ENCODE data around the gene CHID1. TPM values are rescaled to one million over a fixed set of nuclear protein-coding genes. Genes with fewer than 3 reads are reported as not detected.

CHID1 gene
- total RNA-seq, 1 experiment from 2014 or later: 36.8 TPM

DNA sequence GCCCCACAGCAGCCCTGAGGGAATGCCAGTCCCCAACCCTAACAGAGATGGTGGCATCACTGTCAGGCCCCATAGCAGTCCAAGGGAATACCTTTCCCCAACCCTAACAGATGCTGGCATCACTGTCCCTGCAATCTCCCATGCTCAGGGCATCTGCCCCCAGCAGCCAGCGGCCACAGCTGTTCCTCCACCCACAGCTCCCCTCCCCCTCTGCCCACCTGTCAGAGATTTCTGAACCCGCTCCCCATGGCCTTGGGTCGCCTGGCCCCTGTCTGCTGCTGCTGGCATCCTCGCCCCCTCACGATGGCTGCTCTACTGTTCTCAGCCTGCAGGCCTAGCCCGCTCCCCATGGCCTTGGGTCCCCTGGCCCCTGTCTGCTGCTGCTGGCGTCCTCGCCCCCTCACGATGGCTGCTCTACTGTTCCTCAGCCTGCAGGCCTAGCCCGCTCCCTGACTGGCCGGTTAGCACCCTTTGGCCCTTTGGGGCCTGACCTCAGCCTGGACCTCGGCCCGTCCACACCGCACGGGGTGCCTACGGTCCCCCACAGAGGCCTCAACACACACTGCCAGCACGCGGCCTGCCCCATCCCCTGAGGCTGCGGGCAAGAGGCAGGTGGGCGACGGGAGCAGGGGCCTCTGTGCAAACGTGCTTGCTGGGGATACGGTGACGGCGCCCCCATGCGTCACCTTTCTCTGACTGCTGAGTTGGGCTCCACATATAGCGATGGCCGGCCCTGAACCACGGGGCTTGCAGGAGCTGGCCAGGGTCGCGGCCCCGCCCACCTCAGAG lies 20.7 kb downstream of the CHID1 start:
- no peak for DNase-seq (ENCODE audit: extremely low read depth, low read depth)

DNA sequence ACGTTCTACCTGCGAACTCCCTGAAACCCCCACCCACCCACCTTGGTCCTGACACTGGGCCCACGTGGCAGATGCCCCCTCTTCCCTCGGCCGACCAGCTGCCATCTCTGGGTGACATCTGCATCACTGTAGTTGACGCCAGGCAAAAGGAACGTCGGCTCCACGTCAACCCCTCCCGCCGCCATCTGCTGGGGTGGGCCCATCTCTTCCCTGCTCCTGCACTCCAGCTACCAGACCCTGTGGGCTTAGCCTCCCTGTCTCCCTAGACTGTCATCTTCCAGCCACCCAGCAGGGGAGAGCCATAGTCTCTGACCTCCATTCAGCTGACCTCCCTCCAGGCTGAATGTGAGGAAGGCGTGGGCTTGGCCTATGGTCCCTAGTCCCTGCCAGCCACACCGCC lies 21.4 kb downstream of the CHID1 start:
- DNase-seq (ENCODE audit: extremely low read depth, low read depth): no peak

DNA sequence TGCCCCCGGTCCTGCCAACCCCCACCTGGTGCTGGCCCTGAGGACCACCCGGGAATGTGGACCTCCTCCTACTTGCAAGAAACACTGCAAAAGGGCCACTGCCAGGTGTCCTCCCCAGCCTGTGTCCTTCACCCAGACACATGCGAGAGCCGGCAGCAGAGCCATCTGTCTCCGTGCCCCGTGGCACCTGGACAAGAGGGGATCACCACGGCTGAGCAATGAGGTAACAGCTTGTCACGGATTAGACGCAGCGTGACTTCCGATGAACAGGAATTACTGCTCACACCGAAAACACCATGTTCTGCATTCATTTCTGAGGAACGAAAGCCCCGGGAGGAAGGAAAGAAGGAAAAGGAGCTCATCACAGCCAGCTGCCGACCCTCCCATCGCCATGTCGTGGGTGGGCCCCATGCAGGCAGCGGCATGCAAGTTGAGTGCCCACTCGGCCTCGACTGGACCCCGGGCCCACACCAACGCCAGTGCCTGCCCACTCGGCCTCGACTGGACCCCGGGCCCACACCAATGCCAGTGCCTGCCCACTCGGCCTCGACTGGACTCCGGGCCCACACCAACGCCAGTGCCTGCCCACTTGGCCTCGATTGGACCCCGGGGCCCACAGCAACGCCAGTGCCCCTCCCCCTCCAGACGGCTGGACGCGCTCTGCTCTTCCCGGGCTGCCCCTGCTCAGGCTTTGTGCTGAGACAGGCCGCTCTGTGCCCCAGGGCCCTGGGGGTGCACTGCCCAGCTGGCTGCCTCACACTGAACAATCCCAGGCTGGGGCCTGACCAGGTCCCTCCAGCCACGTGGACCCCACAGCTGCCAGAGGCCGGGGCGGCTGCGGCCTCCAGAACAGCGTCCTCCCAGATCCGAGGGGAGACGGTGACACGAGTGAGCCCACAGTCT lies 22.0 kb downstream of the CHID1 start:
- no peak for DNase-seq (ENCODE audit: extremely low read depth, low read depth)

GRCh38 chr11:887589-887988 lies 23.0 kb downstream of the CHID1 start:
- DNase-seq (ENCODE audit: extremely low read depth, low read depth): no peak

- no peak for DNase-seq (ENCODE audit: extremely low read depth, low read depth)
Measured at GRCh38 chr11:886568-886967, 24.0 kb downstream of the CHID1 start.

- DNase-seq (ENCODE audit: extremely low read depth, low read depth): no peak
Measured at GRCh38 chr11:884578-885070, 26.0 kb downstream of the CHID1 start.

DNA sequence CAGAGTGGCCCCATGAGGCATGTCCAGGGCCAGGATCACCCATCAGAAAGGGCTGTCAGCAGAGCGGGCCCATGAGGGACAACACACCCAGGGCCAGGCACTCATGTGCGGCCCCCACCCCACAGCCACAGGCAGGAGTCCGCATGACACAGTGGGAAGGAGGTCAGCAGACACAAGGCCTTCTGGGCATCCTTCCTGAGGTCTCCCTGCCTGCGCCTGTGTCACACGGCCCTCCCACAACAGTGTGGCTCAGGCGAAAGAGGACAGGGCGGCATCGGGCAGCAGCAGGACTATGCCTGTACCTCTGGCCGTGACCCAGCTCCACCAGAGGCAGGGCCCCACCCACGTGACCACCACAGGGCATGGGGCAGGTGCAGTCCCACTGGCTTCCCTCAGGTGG lies 27.1 kb downstream of the CHID1 start:
- DNase-seq (ENCODE audit: extremely low read depth, low read depth): no peak

- no peak for DNase-seq (ENCODE audit: extremely low read depth, low read depth)
Measured at GRCh38 chr11:882596-882995, 28.0 kb downstream of the CHID1 start.

DNA sequence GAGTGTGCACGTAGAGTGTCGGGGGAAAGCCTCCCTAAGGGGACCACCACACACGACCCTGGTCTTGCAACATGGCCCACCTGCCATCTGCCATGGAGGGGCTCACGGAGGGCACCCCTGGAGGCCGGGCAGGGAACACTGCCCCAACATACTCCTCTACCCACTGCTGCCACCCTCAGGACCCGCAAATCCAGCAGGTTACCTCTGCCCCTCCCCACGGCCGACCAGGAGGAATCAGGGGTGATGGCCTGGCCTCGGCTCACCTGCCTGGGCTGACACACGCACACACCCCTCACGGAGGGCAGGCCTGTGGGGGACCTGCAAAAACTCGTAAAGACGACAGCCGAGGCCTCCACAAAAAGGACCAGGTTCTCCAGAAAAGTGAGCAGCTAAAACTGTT lies 30.2 kb downstream of the CHID1 start:
- DNase-seq (ENCODE audit: extremely low read depth, low read depth): no peak

- peak; percentile 60 for DNase-seq (ENCODE audit: extremely low read depth, low read depth)
Measured at GRCh38 chr11:877565-877964, 33.0 kb downstream of the CHID1 start.

- no peak for DNase-seq (ENCODE audit: extremely low read depth, low read depth)
Measured at GRCh38 chr11:876545-876944, 34.1 kb downstream of the CHID1 start.

GRCh38 chr11:875769-876301 lies 34.8 kb downstream of the CHID1 start:
- no peak for DNase-seq (ENCODE audit: extremely low read depth, low read depth)

DNA sequence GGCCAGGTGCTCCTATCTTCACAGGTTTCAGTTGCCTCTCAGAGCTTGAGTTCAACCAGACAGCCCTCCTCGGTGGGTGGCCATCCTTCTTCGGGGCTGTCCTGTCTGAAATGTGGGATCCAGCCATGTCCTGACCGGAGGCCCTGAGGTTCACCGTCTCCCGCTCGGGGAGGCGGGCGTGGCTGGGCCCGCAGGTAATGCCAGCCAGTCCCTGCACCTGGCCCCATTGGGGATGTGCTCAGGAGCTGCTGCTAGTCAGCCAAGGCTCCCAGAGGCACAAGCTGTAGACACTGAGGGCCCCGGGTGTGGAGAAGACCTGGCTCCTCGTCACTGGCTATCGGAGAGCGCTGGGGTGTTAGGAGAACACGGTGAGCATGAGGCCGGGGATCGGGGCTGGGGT lies 35.4 kb downstream of the CHID1 start:
- DNase-seq (ENCODE audit: extremely low read depth, low read depth): no peak

GRCh38 chr11:873706-874105 lies 36.9 kb downstream of the CHID1 start:
- no peak for DNase-seq (ENCODE audit: extremely low read depth, low read depth)

GRCh38 chr11:872799-873198 lies 37.8 kb downstream of the CHID1 start:
- DNase-seq (ENCODE audit: extremely low read depth, low read depth): no peak

DNA sequence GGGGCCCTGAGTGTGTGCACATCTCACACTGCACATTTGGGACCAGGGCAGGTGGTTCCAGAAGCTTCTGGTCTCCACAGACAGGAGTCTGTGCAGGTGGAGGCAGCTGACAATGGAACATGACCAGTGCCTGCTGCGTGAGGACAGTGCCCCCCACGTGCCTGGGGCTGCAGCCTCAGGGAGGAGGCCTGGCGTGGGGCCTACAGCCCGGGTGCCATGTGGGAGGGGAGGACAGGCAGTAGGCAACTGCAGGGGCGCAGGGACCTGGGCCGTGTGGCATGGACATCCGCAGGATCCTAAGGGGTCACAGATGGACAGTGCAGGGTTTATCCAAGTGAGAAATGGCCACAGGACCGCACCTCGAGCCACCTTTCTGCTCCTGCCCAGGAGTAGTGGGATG lies 39.1 kb downstream of the CHID1 start:
- no peak for DNase-seq (ENCODE audit: extremely low read depth, low read depth)

DNA sequence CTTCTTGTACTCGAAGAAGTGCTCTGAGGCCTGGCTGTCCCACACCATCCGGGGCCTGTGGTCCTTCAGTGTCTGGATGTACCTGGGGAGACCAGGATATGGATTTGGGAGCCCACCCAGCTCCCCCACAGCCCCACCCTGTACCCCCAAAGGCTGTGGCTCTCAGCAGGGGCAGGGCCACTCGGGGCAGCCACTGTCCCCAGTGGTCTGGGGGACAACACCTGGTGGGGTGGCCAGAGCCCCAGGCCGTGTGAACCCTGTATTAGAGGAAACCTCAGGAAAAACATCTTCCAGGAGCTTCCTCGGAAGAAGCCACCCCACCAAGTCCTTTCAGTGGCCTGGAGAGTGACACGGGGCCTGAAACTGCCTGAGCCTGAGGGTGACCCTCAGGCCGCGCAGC lies 40.2 kb downstream of the CHID1 start:
- DNase-seq (ENCODE audit: extremely low read depth, low read depth): no peak

- no peak for DNase-seq (ENCODE audit: extremely low read depth, low read depth)
Measured at GRCh38 chr11:870127-870413, 40.5 kb downstream of the CHID1 start.

DNA sequence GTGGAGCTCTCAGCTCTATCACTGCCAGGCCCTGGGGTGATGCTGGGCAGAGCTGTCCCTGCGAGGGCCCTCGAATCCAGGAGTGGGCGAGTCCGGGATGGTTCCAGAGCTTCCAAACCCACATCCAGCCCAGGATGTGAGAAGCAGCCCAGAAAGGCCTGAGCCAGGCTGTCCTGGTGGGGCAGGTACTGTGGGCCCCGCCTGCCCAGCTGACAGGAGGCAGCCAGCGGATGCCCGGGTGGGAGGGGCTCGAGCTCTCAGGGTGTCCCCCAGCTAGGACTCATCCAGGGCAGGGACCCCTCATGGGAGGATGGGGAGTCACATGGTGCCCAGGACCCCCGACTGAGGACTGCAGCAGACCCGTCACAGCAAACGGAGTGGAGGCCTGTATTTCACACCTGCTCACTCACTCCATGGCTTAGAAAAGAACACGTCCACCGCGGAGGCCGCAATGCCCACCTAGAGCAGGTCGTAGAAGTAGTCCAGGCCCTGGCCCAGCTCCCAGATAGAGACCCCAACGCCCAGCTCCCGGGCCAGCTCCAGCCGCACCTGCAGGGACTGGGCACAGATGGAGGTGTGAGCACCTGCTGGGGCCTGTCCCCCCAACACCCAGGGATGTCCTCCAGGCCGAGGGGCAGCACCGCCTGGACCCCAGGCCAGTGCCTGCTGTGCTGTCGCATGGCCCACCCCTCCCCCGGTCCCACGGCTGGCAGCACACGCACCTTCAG lies 41.0 kb downstream of the CHID1 start:
- DNase-seq (ENCODE audit: extremely low read depth, low read depth): no peak

GRCh38 chr11:868802-869201 lies 41.8 kb downstream of the CHID1 start:
- no peak for DNase-seq (ENCODE audit: extremely low read depth, low read depth)

GRCh38 chr11:868394-868793 lies 42.2 kb downstream of the CHID1 start:
- no peak for DNase-seq (ENCODE audit: extremely low read depth, low read depth)
